Measurements from ENCODE around the gene ATXN7. TPM values are rescaled to one million over a fixed set of nuclear protein-coding genes. Genes with fewer than 3 reads are reported as not detected.

ATXN7 gene
- total and polyA plus RNA-seq, 2 experiments from 2014 or later: 3.0 to 14.4 TPM

GRCh38 chr3:63937661-63938651 lies 74.3 kb downstream of the ATXN7 start:
- no peak for TF ChIP-seq EZH2 (IDR thresholded peaks at IDR 0.05; ENCODE audit: borderline replicate concordance)
- no peak for TF ChIP-seq CTCF (IDR thresholded peaks at IDR 0.05; ENCODE audit: poor library complexity)
- no peak for TF ChIP-seq EZH2phosphoT487 (IDR thresholded peaks at IDR 0.05; ENCODE audit: low read depth, severe bottlenecking, unreplicated experiment)
- peaks cover 72% of the 10 kb centered on the region for H3K79me2 ChIP-seq
- no peaks in the 10 kb centered on the region for H3K4me1 ChIP-seq (ENCODE audit: insufficient read depth)
- H2AFZ ChIP-seq: no peak overlapping the region
- H3K27me3 ChIP-seq: no peaks in the 10 kb centered on the region
- H4K20me1 ChIP-seq (ENCODE audit: insufficient read depth, poor library complexity, severe bottlenecking): peaks cover 22% of the 10 kb centered on the region
- no peak overlapping the region for H3K4me3 ChIP-seq
- peak; percentile 48 for DNase-seq (ENCODE audit: low spot score)
- H3K4me2 ChIP-seq: peak overlapping the region; percentile 47
- no peaks in the 10 kb centered on the region for H3K9me3 ChIP-seq (ENCODE audit: low read depth)
- H3K27ac ChIP-seq: peak overlapping the region; percentile 28
- no peaks in the 10 kb centered on the region for H3K9me2 ChIP-seq (replicated peaks; ENCODE audit: insufficient read depth)
- no peaks in the 10 kb centered on the region for H3K36me3 ChIP-seq (replicated peaks; ENCODE audit: insufficient read depth, low read depth)
- 56% methylated on average over 6 of the region's 6 CpGs for WGBS (ENCODE audit: low lambda C conversion rate, missing lambda C conversion rate)

- Histone ChIP-seq H3K4me2 (no peak overlapping the region), H3K4me1 (ENCODE audit: insufficient read depth) (no peaks in the 10 kb centered on the region), H3K9me2 (replicated peaks; ENCODE audit: insufficient read depth) (no peaks in the 10 kb centered on the region), H3K36me3 (replicated peaks; ENCODE audit: insufficient read depth, low read depth) (no peaks in the 10 kb centered on the region), H3K27me3 (no peaks in the 10 kb centered on the region), H3K4me3 (no peak overlapping the region), H4K20me1 (ENCODE audit: insufficient read depth, poor library complexity, severe bottlenecking) (peaks cover 15% of the 10 kb centered on the region), H3K27ac (no peak overlapping the region), H2AFZ (no peak overlapping the region), H3K79me2 (peaks cover 69% of the 10 kb centered on the region), H3K9me3 (ENCODE audit: low read depth) (no peaks in the 10 kb centered on the region)
- DNase-seq (ENCODE audit: low spot score): no peak
- TF ChIP-seq EZH2phosphoT487 (IDR thresholded peaks at IDR 0.05; ENCODE audit: low read depth, severe bottlenecking, unreplicated experiment) (no peak), EZH2 (IDR thresholded peaks at IDR 0.05; ENCODE audit: borderline replicate concordance) (no peak), CTCF (IDR thresholded peaks at IDR 0.05; ENCODE audit: poor library complexity) (no peak)
- 94% methylated on average over 4 of the region's 4 CpGs for WGBS (ENCODE audit: low lambda C conversion rate, missing lambda C conversion rate)
Observed at GRCh38 chr3:63940389-63940757, 76.7 kb downstream of the ATXN7 start.

- DNase-seq (ENCODE audit: low spot score): no peak
- Histone ChIP-seq H3K27ac (no peak overlapping the region), H3K27me3 (no peaks in the 10 kb centered on the region), H3K4me3 (no peak overlapping the region), H3K4me2 (no peak overlapping the region), H3K79me2 (peaks cover 76% of the 10 kb centered on the region), H3K9me2 (replicated peaks; ENCODE audit: insufficient read depth) (no peaks in the 10 kb centered on the region), H4K20me1 (ENCODE audit: insufficient read depth, poor library complexity, severe bottlenecking) (peaks cover 6% of the 10 kb centered on the region), H3K9me3 (ENCODE audit: low read depth) (no peaks in the 10 kb centered on the region), H3K36me3 (replicated peaks; ENCODE audit: insufficient read depth, low read depth) (no peaks in the 10 kb centered on the region), H3K4me1 (ENCODE audit: insufficient read depth) (no peaks in the 10 kb centered on the region), H2AFZ (no peak overlapping the region)
- no peak for TF ChIP-seq EZH2phosphoT487 (IDR thresholded peaks at IDR 0.05; ENCODE audit: low read depth, severe bottlenecking, unreplicated experiment)
- TF ChIP-seq EZH2 (IDR thresholded peaks at IDR 0.05; ENCODE audit: borderline replicate concordance): no peak
- no peak for TF ChIP-seq CTCF (IDR thresholded peaks at IDR 0.05; ENCODE audit: poor library complexity)
Observed at GRCh38 chr3:63942528-63942927, 78.9 kb downstream of the ATXN7 start.

Measured in hepatocyte (in vitro differentiated cells).